OCI-LY7 (cell line): ENCODE results near the gene RUNX1. TPM values are rescaled to one million over a fixed set of nuclear protein-coding genes. Genes with fewer than 3 reads are reported as not detected.

Source experiments
- BruUV-seq: library from RNA; stranded (reverse); fragments of 400-500 nt; replicated peaks from 2 replicates; lab custom pipeline; 2021; lab: Mats Ljungman, UMichigan
- CTCF ChIA-PET: fragments of 300-600 bp; sonication (Branson Sonifier 250); formaldehyde crosslinking; loops from one replicate; lab custom pipeline; 2022; ENCODE audit warnings: antibody characterized with exemption; ENCODE audit not compliant: unreplicated experiment; lab: Charles Lee
- POLR2A ChIA-PET: fragments of 300-600 bp; sonication (Branson Sonifier 250); formaldehyde crosslinking; loops from one replicate; lab custom pipeline; 2022; ENCODE audit warnings: antibody characterized with exemption; lab: Charles Lee
- DNase-seq: peaks from one replicate; pipeline ENCODE4 v3.0.0-alpha.2; 2015; ENCODE audit warnings: low spot score
- H2AFZ ChIP-seq: fragments of 200-600 bp; sonication (generic), shearing (Covaris generic); 2 replicates; pipeline ENCODE4 v1.6.1; 2014; ENCODE audit warnings: mild to moderate bottlenecking, antibody characterized with exemption, low read length, moderate library complexity
- H3K27ac ChIP-seq: fragments of 200-600 bp; sonication (generic); 2 replicates; pipeline ENCODE4 v1.5.1; 2014; ENCODE audit warnings: mixed run types, low read depth, mild to moderate bottlenecking, moderate library complexity, low read length, inconsistent platforms; ENCODE audit not compliant: poor library complexity, severe bottlenecking
- H3K36me3 ChIP-seq: fragments of 200-600 bp; sonication (generic); 2 replicates; pipeline ENCODE4 v1.6.1; 2014; ENCODE audit warnings: mild to moderate bottlenecking, antibody characterized with exemption, low read length, moderate library complexity, mixed read lengths; ENCODE audit not compliant: insufficient read depth
- H3K4me1 ChIP-seq: fragments of 200-600 bp; sonication (generic); 2 replicates; pipeline ENCODE4 v1.5.1; 2014; ENCODE audit warnings: mild to moderate bottlenecking, low read length; ENCODE audit not compliant: insufficient read depth, poor library complexity, severe bottlenecking
- H3K4me2 ChIP-seq: fragments of 200-600 bp; sonication (generic); 2 replicates; pipeline ENCODE4 v1.6.1; 2014; ENCODE audit warnings: mild to moderate bottlenecking, low read length
- H3K4me3 ChIP-seq: fragments of 200-600 bp; sonication (generic); 2 replicates; pipeline ENCODE4 v1.5.1; 2014; ENCODE audit warnings: mild to moderate bottlenecking, low read depth, low read length; ENCODE audit not compliant: poor library complexity, severe bottlenecking
- H3K79me2 ChIP-seq: fragments of 200-600 bp; sonication (generic); 2 replicates; pipeline ENCODE4 v1.6.1; 2016; ENCODE audit warnings: low read depth, mild to moderate bottlenecking, low read length, moderate library complexity, mixed read lengths; ENCODE audit not compliant: insufficient read depth
- H3K9me2 ChIP-seq: fragments of 200-600 bp; sonication (generic); 2 replicates; pipeline ENCODE4 v1.6.1; 2016; ENCODE audit warnings: mild to moderate bottlenecking, low read length, mixed read lengths; ENCODE audit not compliant: insufficient read depth
- H3K9me3 ChIP-seq: fragments of 200-600 bp; sonication (generic); 2 replicates; pipeline ENCODE4 v1.6.1; 2014; ENCODE audit warnings: mild to moderate bottlenecking, mixed run types, low read length, mixed read lengths
- H4K20me1 ChIP-seq: fragments of 200-600 bp; sonication (generic); 2 replicates; pipeline ENCODE4 v1.6.1; 2014; ENCODE audit warnings: mild to moderate bottlenecking, antibody characterized with exemption, low read length, moderate library complexity, mixed read lengths; ENCODE audit not compliant: insufficient read depth
- CTCF ChIP-seq: fragments of 200-600 bp; sonication (generic); conservative IDR thresholded peaks from 2 replicates; pipeline ENCODE4 v1.5.1; 2014; ENCODE audit warnings: mild to moderate bottlenecking, antibody characterized with exemption, low read length, moderate library complexity, mixed read lengths
- EZH2phosphoT487 ChIP-seq: fragments of 200-600 bp; sonication (generic); IDR thresholded peaks from 2 replicates; pipeline ENCODE4 v1.6.1; 2018; ENCODE audit warnings: low read depth, borderline replicate concordance, mild to moderate bottlenecking, mixed run types, antibody characterized with exemption, low read length, moderate library complexity, mixed read lengths
- intact Hi-C: fragments of 100-400 bp; cut with micrococcal nuclease; formaldehyde crosslinking; loops from one replicate; pipeline ENCODE4 v1.10.0; 2022; ENCODE audit not compliant: unreplicated experiment
- total RNA-seq, 2 experiments: library from RNA; depleted of rRNA in 1 of 2; stranded (reverse); fragments of >200 nt in 1 of 2; shearing (Covaris generic) in 1 of 2; gene quantifications; 2 replicates each; pipeline ENCODE4 v1.2.3, GENCODE V29; 2014 to 2022

The RUNX1 gene
- total RNA-seq, 2 experiments from 2014 or later: 30.5 to 40.8 TPM

GRCh38 chr21:35002879-35003722, 46.0 kb downstream of the RUNX1 start:
- Histone ChIP-seq H3K4me3 (no peak overlapping the region), H3K4me2 (no peak overlapping the region), H2AFZ (no peak overlapping the region), H3K36me3 (peaks cover 32% of the 10 kb centered on the region), H3K79me2 (peaks cover 37% of the 10 kb centered on the region; the same call in 1 of the 2 replicates), H3K4me1 (no peaks in the 10 kb centered on the region), H4K20me1 (no peaks in the 10 kb centered on the region; the same call in 1 of the 2 replicates), H3K9me3 (no peaks in the 10 kb centered on the region), H3K9me2 (no peaks in the 10 kb centered on the region), H3K27ac (no peak overlapping the region)
- DNase-seq: no peak
- no TSS peak for BruUV-seq
- ChIA-PET CTCF (no interaction called here), POLR2A (interaction anchor here (0.6 kb wide), 1 partner anchor 128 kb away, joined by 3 read pairs; no protein-coding TSS in a partner anchor)
- intact Hi-C loops: no loop called here
- TF ChIP-seq CTCF (no peak), EZH2phosphoT487 (no peak)

- H4K20me1 ChIP-seq: peaks cover 14% of the 10 kb centered on the region; the same call in 1 of the 2 replicates
- peaks cover 11% of the 10 kb centered on the region for H3K36me3 ChIP-seq
- H3K27ac ChIP-seq: no peak overlapping the region
- TF ChIP-seq EZH2phosphoT487 (no peak), CTCF (no peak)
- intact Hi-C loops: no loop called here
- no peak for DNase-seq
- no peak overlapping the region for H3K4me3 ChIP-seq
- ChIA-PET POLR2A (interaction anchor here (0.9 kb wide), 1 partner anchor 45 kb away, joined by 3 read pairs; no protein-coding TSS in a partner anchor), CTCF (interaction anchor here (1.1 kb wide), 1 partner anchor 22 kb away, joined by 3 read pairs; no protein-coding TSS in a partner anchor)
- no TSS peak for BruUV-seq
- H3K4me1 ChIP-seq: no peaks in the 10 kb centered on the region
- no peak overlapping the region for H3K4me2 ChIP-seq
- H3K9me2 ChIP-seq: no peaks in the 10 kb centered on the region
- no peaks in the 10 kb centered on the region for H3K9me3 ChIP-seq
- H3K79me2 ChIP-seq: peaks cover 33% of the 10 kb centered on the region; the same call in 1 of the 2 replicates
- no peak overlapping the region for H2AFZ ChIP-seq
Observed at GRCh38 chr21:34999397-34999941, 49.6 kb downstream of the RUNX1 start.
